HG03025 (cell line): ENCODE data around the gene OSBPL7.

Experiments used
- ATAC-seq: cut with Tn5 transposase; IDR thresholded peaks from one replicate; pipeline ENCODE4 v1.9.1; 2021; ENCODE audit warnings: mild to moderate bottlenecking, moderate library complexity; ENCODE audit not compliant: unreplicated experiment, low FRiP score

The OSBPL7 gene

GRCh38 chr17:47829870-47830269, 8.3 kb upstream of the OSBPL7 start:
- ATAC-seq = no peak

- ATAC-seq = no peak
These were observed 1.9 kb upstream of the OSBPL7 start for GRCh38 chr17:47823519-47823918.

GRCh38 chr17:47822785-47823184, 1.2 kb upstream of the OSBPL7 start:
- no peak for ATAC-seq

- no peak for ATAC-seq
These were observed 567 bp downstream of the OSBPL7 start for GRCh38 chr17:47821031-47821423.

GRCh38 chr17:47820033-47820789, 1.4 kb downstream of the OSBPL7 start:
- ATAC-seq = no peak

GRCh38 chr17:47819475-47819874, 2.1 kb downstream of the OSBPL7 start:
- no peak for ATAC-seq

- ATAC-seq = no peak
These were observed 3.4 kb downstream of the OSBPL7 start for GRCh38 chr17:47818002-47818695.

GRCh38 chr17:47816947-47817346, 4.6 kb downstream of the OSBPL7 start:
- ATAC-seq = no peak

GRCh38 chr17:47816111-47816735, 5.4 kb downstream of the OSBPL7 start:
- no peak for ATAC-seq

GRCh38 chr17:47815106-47815918, 6.3 kb downstream of the OSBPL7 start:
- no peak for ATAC-seq

- ATAC-seq = no peak
These were observed 8.0 kb downstream of the OSBPL7 start for GRCh38 chr17:47813512-47814031.

GRCh38 chr17:47813077-47813476, 8.5 kb downstream of the OSBPL7 start:
- ATAC-seq = no peak

- ATAC-seq = no peak
These were observed 9.3 kb downstream of the OSBPL7 start for GRCh38 chr17:47812146-47812920.

- ATAC-seq = no peak
These were observed 9.9 kb downstream of the OSBPL7 start for GRCh38 chr17:47811709-47812108.

GRCh38 chr17:47810901-47811635, 10.5 kb downstream of the OSBPL7 start:
- no peak for ATAC-seq

GRCh38 chr17:47810200-47810821, 11.3 kb downstream of the OSBPL7 start:
- ATAC-seq = no peak

GRCh38 chr17:47808830-47809480, 12.6 kb downstream of the OSBPL7 start:
- ATAC-seq = no peak
